HepG2 (cell line): ENCODE data around the gene PLD1. TPM values are rescaled to one million over a fixed set of nuclear protein-coding genes. Genes with fewer than 3 reads are reported as not detected.

Source experiments
- AKAP8 ChIP-seq: sonication (generic); formaldehyde crosslinking; IDR thresholded peaks from 2 replicates; pipeline ENCODE4 v1.5.1; 2020; ENCODE audit warnings: mild to moderate bottlenecking, missing genetic modification reagents
- BCL6 ChIP-seq: IDR thresholded peaks from 2 replicates; pipeline ENCODE4 v1.6.1; 2016; ENCODE audit warnings: missing genetic modification reagents, missing compliant biosample characterization
- CEBPG ChIP-seq: IDR thresholded peaks from 2 replicates; pipeline ENCODE4 v1.6.1; 2016
- CREM ChIP-seq, 2 experiments: sonication (generic) in 1 of 2; formaldehyde crosslinking in 1 of 2; IDR thresholded peaks; 2 replicates each; pipeline versions ENCODE4 v1.4.0 to v1.6.1; 2016 to 2020; ENCODE audit warnings: antibody characterized with exemption in 1 of 2, mild to moderate bottlenecking in 1 of 2, missing genetic modification reagents in 1 of 2
- HNF4G ChIP-seq, 2 experiments: sonication (generic) in 1 of 2; formaldehyde crosslinking in 1 of 2; IDR thresholded peaks; 2 replicates each; pipeline versions ENCODE4 v1.4.0 to v1.6.1; 2011 to 2020; ENCODE audit warnings: borderline replicate concordance in 2 of 2, low read depth in 2 of 2, mild to moderate bottlenecking in 2 of 2, low read length in 1 of 2, missing genetic modification reagents in 1 of 2, moderate library complexity in 1 of 2
- HOXA3 ChIP-seq: sonication (generic); formaldehyde crosslinking; IDR thresholded peaks from 2 replicates; pipeline ENCODE4 v1.5.0; 2020; ENCODE audit warnings: missing genetic modification reagents
- JARID2 ChIP-seq: sonication (generic); formaldehyde crosslinking; IDR thresholded peaks from 2 replicates; pipeline ENCODE4 v1.8.1; 2023; ENCODE audit warnings: missing genetic modification reagents, inconsistent platforms; ENCODE audit not compliant: insufficient replicate concordance
- JUN ChIP-seq: sonication (generic); formaldehyde crosslinking; IDR thresholded peaks from 2 replicates; pipeline ENCODE4 v1.4.0; 2020; ENCODE audit warnings: mild to moderate bottlenecking, missing genetic modification reagents
- LCORL ChIP-seq, 2 experiments: fragments of 450-650 bp in 1 of 2; sonication (generic) in 1 of 2; formaldehyde crosslinking in 1 of 2; IDR thresholded peaks; 2 replicates each; pipeline versions ENCODE4 v1.5.0 to v1.6.1; 2017 to 2020; ENCODE audit warnings: antibody characterized with exemption in 1 of 2, missing genetic modification reagents in 1 of 2
- MAFK ChIP-seq, 2 experiments: IDR thresholded peaks in 1 of 2; conservative IDR thresholded peaks in 1 of 2; 2 replicates each; pipeline ENCODE4 v1.6.1; 2011; ENCODE audit warnings: improper control_type of control experiment in 2 of 2, low read length in 2 of 2
- NCOA2 ChIP-seq: sonication (generic); formaldehyde crosslinking; IDR thresholded peaks from 2 replicates; pipeline ENCODE4 v1.8.0; 2022; ENCODE audit warnings: inconsistent platforms
- PHF5A ChIP-seq: IDR thresholded peaks from one replicate; pipeline ENCODE4 v1.6.1; 2018; ENCODE audit warnings: low read depth, missing genetic modification reagents; ENCODE audit not compliant: unreplicated experiment
- RARG ChIP-seq: sonication (generic); formaldehyde crosslinking; IDR thresholded peaks from 2 replicates; pipeline ENCODE4 v1.4.0; 2020; ENCODE audit warnings: low read depth, mild to moderate bottlenecking, missing genetic modification reagents
- SATB2 ChIP-seq: sonication (generic); formaldehyde crosslinking; IDR thresholded peaks from 2 replicates; pipeline ENCODE4 v1.5.0; 2020; ENCODE audit warnings: missing genetic modification reagents
- TBP ChIP-seq: sonication (generic); formaldehyde crosslinking; IDR thresholded peaks from 2 replicates; pipeline ENCODE4 v1.5.0; 2020; ENCODE audit warnings: missing genetic modification reagents
- THYN1 ChIP-seq: sonication (generic); formaldehyde crosslinking; IDR thresholded peaks from 2 replicates; pipeline ENCODE4 v1.8.1; 2023; ENCODE audit warnings: low read depth, mild to moderate bottlenecking, moderate library complexity, missing genetic modification reagents, borderline replicate concordance
- ZBTB42 ChIP-seq: sonication (generic); formaldehyde crosslinking; IDR thresholded peaks from 2 replicates; pipeline ENCODE4 v1.5.0; 2020; ENCODE audit warnings: mild to moderate bottlenecking, missing genetic modification reagents
- ZNF124 ChIP-seq: sonication (generic); formaldehyde crosslinking; IDR thresholded peaks from 2 replicates; pipeline ENCODE4 v1.4.0; 2020; ENCODE audit warnings: missing genetic modification reagents
- ZNF570 ChIP-seq: sonication (generic); formaldehyde crosslinking; IDR thresholded peaks from 2 replicates; pipeline ENCODE4 v1.4.0; 2020; ENCODE audit warnings: mild to moderate bottlenecking, missing genetic modification reagents, borderline replicate concordance
- ZNF746 ChIP-seq: sonication (generic); formaldehyde crosslinking; IDR thresholded peaks from 2 replicates; pipeline ENCODE4 v1.8.0; 2022; ENCODE audit warnings: mild to moderate bottlenecking, missing genetic modification reagents
- polyA plus RNA-seq, 8 experiments: library from polyadenylated mRNA; depleted of rRNA in 3 of 8; stranded (reverse) in 7 of 8; unstranded in 1 of 8; fragments of >200 nt; fragmentation: Illumina TruSeq in 4 of 8; extraction: Trizol in 4 of 8; gene quantifications; 2 replicates each; pipeline versions ENCODE4 v1.2.1 to v1.2.3, GENCODE V29; 2011 to 2016; ENCODE audit warnings: low read depth in 4 of 8, missing spikeins in 1 of 8, mixed read lengths in 1 of 8; ENCODE audit not compliant: insufficient read depth in 1 of 8
- total RNA-seq, 5 experiments: library from RNA; depleted of rRNA; stranded (reverse); fragments of >200 nt; fragmentation: Illumina TruSeq; extraction: Trizol; gene quantifications; 2 replicates each; pipeline ENCODE4 v1.2.3, GENCODE V29; 2016; ENCODE audit warnings: low read depth in 1 of 5
- TF ChIP-seq, protein P1 (sequence below): sonication (generic); formaldehyde crosslinking; IDR thresholded peaks from 2 replicates; pipeline ENCODE4 v1.8.1; 2023; ENCODE audit warnings: mild to moderate bottlenecking, moderate library complexity, missing genetic modification reagents
- TF ChIP-seq, protein P2 (sequence below): sonication (generic); formaldehyde crosslinking; IDR thresholded peaks from 2 replicates; pipeline ENCODE4 v1.8.0; 2022; ENCODE audit warnings: mild to moderate bottlenecking, missing genetic modification reagents, moderate library complexity
- TF ChIP-seq, protein P3 (sequence below): sonication (generic); formaldehyde crosslinking; IDR thresholded peaks from 2 replicates; pipeline ENCODE4 v1.5.0; 2020; ENCODE audit warnings: mild to moderate bottlenecking, missing genetic modification reagents
- TF ChIP-seq, protein P4 (sequence below): sonication (generic); formaldehyde crosslinking; IDR thresholded peaks from 2 replicates; pipeline ENCODE4 v1.4.0; 2020; ENCODE audit warnings: low read depth, mild to moderate bottlenecking, missing genetic modification reagents

The PLD1 gene
- total and polyA plus RNA-seq, 2 of the 13 experiments (the other 11 are each of a cell fraction or from before 2014, with no cell fraction given) = 27.1 to 59.4 TPM

DNA sequence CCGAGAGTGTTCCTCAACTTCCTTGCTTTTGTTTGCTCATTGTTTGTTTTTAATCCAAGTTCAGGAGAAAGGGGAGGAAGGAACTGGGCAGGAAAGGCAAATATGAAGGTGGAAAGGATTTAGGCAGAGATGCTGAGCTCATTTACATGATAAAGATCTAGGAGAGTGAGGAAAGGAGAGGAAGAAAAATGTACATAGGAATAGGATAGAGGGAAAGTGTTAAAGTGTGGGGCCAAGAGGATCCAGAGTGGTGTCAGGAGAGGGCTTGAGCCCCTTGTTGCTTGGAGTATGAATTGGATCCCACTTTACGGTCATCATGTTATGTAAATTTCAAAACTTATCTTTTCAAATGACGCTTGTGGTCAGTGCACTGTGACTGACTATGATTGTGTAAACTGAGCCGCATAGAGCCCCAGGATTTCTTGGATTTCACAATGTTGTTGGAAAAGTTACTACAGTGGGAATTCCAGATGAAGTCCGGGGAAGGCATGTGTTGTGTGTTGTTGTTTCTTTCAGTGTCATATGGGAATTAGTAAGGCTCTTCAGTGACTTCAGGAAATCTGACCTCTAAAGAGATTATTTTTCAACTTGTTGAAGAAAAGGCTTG, 15.0 kb upstream of the PLD1 start (continued):
- peak; percentile 51; the same call in 1 of the 2 replicates for TF ChIP-seq CREM (IDR thresholded peaks at IDR 0.05)
- no peak for TF ChIP-seq CREM (CRISPR knock-in tag; IDR thresholded peaks at IDR 0.05)
- TF ChIP-seq, protein P1, sequence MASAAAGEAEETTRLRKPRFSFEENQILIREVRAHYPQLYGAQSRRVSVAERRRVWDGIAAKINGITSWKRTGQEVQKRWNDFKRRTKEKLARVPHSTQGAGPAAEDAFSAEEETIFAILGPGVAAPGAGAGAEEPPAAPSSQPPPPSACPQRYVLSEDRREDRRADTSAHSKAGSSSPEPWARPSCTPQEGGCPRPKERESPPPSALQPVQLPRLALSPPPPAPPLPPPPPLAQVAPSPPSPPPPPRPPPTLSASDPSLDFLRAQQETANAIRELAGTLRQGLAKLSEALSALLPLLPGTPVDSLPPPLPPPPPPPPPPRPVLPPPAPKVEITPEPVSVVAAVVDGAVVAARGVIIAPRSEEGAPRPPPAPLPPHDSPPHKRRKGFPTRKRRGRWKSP (CRISPR knock-in tag) = 0 out of 2 replicates have a peak, but pooled peaks have one; percentile 34
- TF ChIP-seq, protein P2, sequence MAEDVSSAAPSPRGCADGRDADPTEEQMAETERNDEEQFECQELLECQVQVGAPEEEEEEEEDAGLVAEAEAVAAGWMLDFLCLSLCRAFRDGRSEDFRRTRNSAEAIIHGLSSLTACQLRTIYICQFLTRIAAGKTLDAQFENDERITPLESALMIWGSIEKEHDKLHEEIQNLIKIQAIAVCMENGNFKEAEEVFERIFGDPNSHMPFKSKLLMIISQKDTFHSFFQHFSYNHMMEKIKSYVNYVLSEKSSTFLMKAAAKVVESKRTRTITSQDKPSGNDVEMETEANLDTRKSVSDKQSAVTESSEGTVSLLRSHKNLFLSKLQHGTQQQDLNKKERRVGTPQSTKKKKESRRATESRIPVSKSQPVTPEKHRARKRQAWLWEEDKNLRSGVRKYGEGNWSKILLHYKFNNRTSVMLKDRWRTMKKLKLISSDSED (CRISPR knock-in tag) = no peak
- peak; percentile 43; the same call in 1 of the 2 replicates for TF ChIP-seq NCOA2 (CRISPR knock-in tag)
- TF ChIP-seq MAFK (conservative IDR thresholded peaks at IDR 0.05 in 1 of 2, IDR thresholded peaks at IDR 0.05 in 1 of 2; ENCODE audit: low read length in 2 of 2) = no peak
- peak; percentile 51; the same call in 1 of the 2 replicates for TF ChIP-seq BCL6
- TF ChIP-seq PHF5A (CRISPR knock-in tag) = no peak
- no peak for TF ChIP-seq TBP (CRISPR knock-in tag)
- no peak for TF ChIP-seq HNF4G (IDR thresholded peaks at IDR 0.05; ENCODE audit: borderline replicate concordance, low read depth, low read length)
- TF ChIP-seq HNF4G (CRISPR knock-in tag; IDR thresholded peaks at IDR 0.05; ENCODE audit: borderline replicate concordance, low read depth) = no peak
- TF ChIP-seq, protein P3, sequence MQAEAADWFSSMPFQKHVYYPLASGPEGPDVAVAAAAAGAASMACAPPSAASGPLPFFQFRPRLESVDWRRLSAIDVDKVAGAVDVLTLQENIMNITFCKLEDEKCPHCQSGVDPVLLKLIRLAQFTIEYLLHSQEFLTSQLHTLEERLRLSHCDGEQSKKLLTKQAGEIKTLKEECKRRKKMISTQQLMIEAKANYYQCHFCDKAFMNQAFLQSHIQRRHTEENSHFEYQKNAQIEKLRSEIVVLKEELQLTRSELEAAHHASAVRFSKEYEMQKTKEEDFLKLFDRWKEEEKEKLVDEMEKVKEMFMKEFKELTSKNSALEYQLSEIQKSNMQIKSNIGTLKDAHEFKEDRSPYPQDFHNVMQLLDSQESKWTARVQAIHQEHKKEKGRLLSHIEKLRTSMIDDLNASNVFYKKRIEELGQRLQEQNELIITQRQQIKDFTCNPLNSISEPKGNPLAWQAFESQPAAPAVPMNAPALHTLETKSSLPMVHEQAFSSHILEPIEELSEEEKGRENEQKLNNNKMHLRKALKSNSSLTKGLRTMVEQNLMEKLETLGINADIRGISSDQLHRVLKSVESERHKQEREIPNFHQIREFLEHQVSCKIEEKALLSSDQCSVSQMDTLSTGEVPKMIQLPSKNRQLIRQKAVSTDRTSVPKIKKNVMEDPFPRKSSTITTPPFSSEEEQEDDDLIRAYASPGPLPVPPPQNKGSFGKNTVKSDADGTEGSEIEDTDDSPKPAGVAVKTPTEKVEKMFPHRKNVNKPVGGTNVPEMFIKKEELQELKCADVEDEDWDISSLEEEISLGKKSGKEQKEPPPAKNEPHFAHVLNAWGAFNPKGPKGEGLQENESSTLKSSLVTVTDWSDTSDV (CRISPR knock-in tag) = no peak
- no peak for TF ChIP-seq AKAP8
- TF ChIP-seq ZNF570 (CRISPR knock-in tag) = no peak
- no peak for TF ChIP-seq JUN (CRISPR knock-in tag)
- no peak for TF ChIP-seq ZNF746 (CRISPR knock-in tag)
- no peak for TF ChIP-seq LCORL (IDR thresholded peaks at IDR 0.05)
- no peak for TF ChIP-seq LCORL (CRISPR knock-in tag; IDR thresholded peaks at IDR 0.05)
- no peak for TF ChIP-seq SATB2 (CRISPR knock-in tag)
- no peak for TF ChIP-seq ZBTB42 (CRISPR knock-in tag)
- no peak for TF ChIP-seq HOXA3 (CRISPR knock-in tag)
- TF ChIP-seq THYN1 (CRISPR knock-in tag) = no peak
- TF ChIP-seq RARG (CRISPR knock-in tag) = no peak
- TF ChIP-seq CEBPG = peak; percentile 91
- no peak for TF ChIP-seq ZNF124 (CRISPR knock-in tag)
- TF ChIP-seq, protein P4, sequence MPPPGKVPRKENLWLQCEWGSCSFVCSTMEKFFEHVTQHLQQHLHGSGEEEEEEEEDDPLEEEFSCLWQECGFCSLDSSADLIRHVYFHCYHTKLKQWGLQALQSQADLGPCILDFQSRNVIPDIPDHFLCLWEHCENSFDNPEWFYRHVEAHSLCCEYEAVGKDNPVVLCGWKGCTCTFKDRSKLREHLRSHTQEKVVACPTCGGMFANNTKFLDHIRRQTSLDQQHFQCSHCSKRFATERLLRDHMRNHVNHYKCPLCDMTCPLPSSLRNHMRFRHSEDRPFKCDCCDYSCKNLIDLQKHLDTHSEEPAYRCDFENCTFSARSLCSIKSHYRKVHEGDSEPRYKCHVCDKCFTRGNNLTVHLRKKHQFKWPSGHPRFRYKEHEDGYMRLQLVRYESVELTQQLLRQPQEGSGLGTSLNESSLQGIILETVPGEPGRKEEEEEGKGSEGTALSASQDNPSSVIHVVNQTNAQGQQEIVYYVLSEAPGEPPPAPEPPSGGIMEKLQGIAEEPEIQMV (CRISPR knock-in tag) = no peak
- TF ChIP-seq JARID2 (CRISPR knock-in tag) = no peak
